SK-N-SH treated with all-trans-retinoic acid at 6 μM for 48 hours (cell line): ENCODE results near the gene SURF6.

Source experiments
- ATAC-seq: fragments of 200-7000 bp; cut with Tn5 transposase; 3 replicates; pipeline ENCODE4 v1.9.1; 2020; ENCODE audit warnings: mild to moderate bottlenecking, moderate library complexity
- ARNTL ChIP-seq: fragments of 450-650 bp; formaldehyde crosslinking; IDR thresholded peaks from 2 replicates; pipeline ENCODE4 v1.5.0; 2020; ENCODE audit warnings: low read depth, mild to moderate bottlenecking, moderate library complexity, borderline replicate concordance
- BACH2 ChIP-seq: fragments of 250-450 bp; sonication (Bioruptor Pico); IDR thresholded peaks from 2 replicates; pipeline ENCODE4 v1.9.0; 2021; ENCODE audit warnings: mild to moderate bottlenecking, borderline replicate concordance
- CSDC2 ChIP-seq: fragments of 250-450 bp; sonication (Bioruptor Pico); IDR thresholded peaks from 2 replicates; pipeline ENCODE4 v1.5.0; 2020; ENCODE audit warnings: mild to moderate bottlenecking, moderate library complexity
- ESRRG ChIP-seq: fragments of 250-450 bp; sonication (Bioruptor Pico); IDR thresholded peaks from 2 replicates; pipeline ENCODE4 v1.6.1; 2021; ENCODE audit warnings: mild to moderate bottlenecking
- GLIS3 ChIP-seq: fragments of 250-450 bp; sonication (Bioruptor Pico); IDR thresholded peaks from 2 replicates; pipeline ENCODE4 v1.5.0; 2020; ENCODE audit warnings: mild to moderate bottlenecking, moderate library complexity
- OSR1 ChIP-seq: fragments of 250-450 bp; sonication (Bioruptor Pico); IDR thresholded peaks from 2 replicates; pipeline ENCODE4 v1.8.0; 2022; ENCODE audit warnings: moderate library complexity, mild to moderate bottlenecking, inconsistent platforms
- PPARA ChIP-seq: fragments of 250-450 bp; sonication (Bioruptor Pico); IDR thresholded peaks from 2 replicates; pipeline ENCODE4 v1.5.0; 2020; ENCODE audit warnings: mild to moderate bottlenecking, borderline replicate concordance
- SNAI2 ChIP-seq: fragments of 250-450 bp; sonication (Bioruptor Pico); IDR thresholded peaks from 2 replicates; pipeline ENCODE4 v1.5.0; 2020; ENCODE audit warnings: mild to moderate bottlenecking, moderate library complexity
- TCF4 ChIP-seq: fragments of 250-450 bp; sonication (Bioruptor Pico); IDR thresholded peaks from 2 replicates; pipeline ENCODE4 v1.8.0; 2021; ENCODE audit warnings: mild to moderate bottlenecking, moderate library complexity, borderline replicate concordance
- TOX ChIP-seq: fragments of 250-450 bp; sonication (Bioruptor Pico); IDR thresholded peaks from 2 replicates; pipeline ENCODE4 v1.8.0; 2021; ENCODE audit warnings: mild to moderate bottlenecking, moderate library complexity, borderline replicate concordance
- TSHZ2 ChIP-seq: fragments of 250-450 bp; sonication (Bioruptor Pico); IDR thresholded peaks from 2 replicates; pipeline ENCODE4 v1.5.0; 2020; ENCODE audit warnings: mild to moderate bottlenecking, moderate library complexity
- ZC3H10 ChIP-seq: fragments of 250-450 bp; sonication (Bioruptor Pico); IDR thresholded peaks from 2 replicates; pipeline ENCODE4 v1.5.1; 2021; ENCODE audit warnings: mild to moderate bottlenecking, moderate library complexity
- ZFP3 ChIP-seq: fragments of 250-450 bp; sonication (Bioruptor Pico); IDR thresholded peaks from 2 replicates; pipeline ENCODE4 v1.5.0; 2020; ENCODE audit warnings: mild to moderate bottlenecking, moderate library complexity
- ZFP30 ChIP-seq: fragments of 450-650 bp; formaldehyde crosslinking; IDR thresholded peaks from 2 replicates; pipeline ENCODE4 v1.5.0; 2022; ENCODE audit warnings: mild to moderate bottlenecking, moderate library complexity
- ZNF565 ChIP-seq: fragments of 450-650 bp; formaldehyde crosslinking; conservative IDR thresholded peaks from 2 replicates; pipeline ENCODE4 v1.5.0; 2020; ENCODE audit warnings: low read depth, mild to moderate bottlenecking, moderate library complexity
- ZNF70 ChIP-seq: fragments of 450-650 bp; formaldehyde crosslinking; IDR thresholded peaks from 2 replicates; pipeline ENCODE4 v1.5.0; 2020; ENCODE audit warnings: mild to moderate bottlenecking, moderate library complexity
- ZNF8 ChIP-seq: fragments of 450-650 bp; formaldehyde crosslinking; IDR thresholded peaks from 2 replicates; pipeline ENCODE4 v1.5.0; 2020; ENCODE audit warnings: mild to moderate bottlenecking, moderate library complexity
- TF ChIP-seq, protein P1 (sequence below): fragments of 250-450 bp; sonication (Bioruptor Pico); IDR thresholded peaks from 2 replicates; pipeline ENCODE4 v1.8.0; 2020; ENCODE audit warnings: mild to moderate bottlenecking, moderate library complexity, borderline replicate concordance
- TF ChIP-seq, protein P2 (sequence below): fragments of 250-450 bp; sonication (Bioruptor Pico); IDR thresholded peaks from 2 replicates; pipeline ENCODE4 v1.8.0; 2021; ENCODE audit warnings: low read depth, mild to moderate bottlenecking, moderate library complexity, borderline replicate concordance
- TF ChIP-seq, protein P3 (sequence below): fragments of 250-450 bp; sonication (Bioruptor Pico); IDR thresholded peaks from 2 replicates; pipeline ENCODE4 v1.5.1; 2021; ENCODE audit warnings: mild to moderate bottlenecking, moderate library complexity

SURF6 gene

GRCh38 chr9:133366435-133366834 lies 30.4 kb upstream of the SURF6 start:
- TF ChIP-seq, protein P1, sequence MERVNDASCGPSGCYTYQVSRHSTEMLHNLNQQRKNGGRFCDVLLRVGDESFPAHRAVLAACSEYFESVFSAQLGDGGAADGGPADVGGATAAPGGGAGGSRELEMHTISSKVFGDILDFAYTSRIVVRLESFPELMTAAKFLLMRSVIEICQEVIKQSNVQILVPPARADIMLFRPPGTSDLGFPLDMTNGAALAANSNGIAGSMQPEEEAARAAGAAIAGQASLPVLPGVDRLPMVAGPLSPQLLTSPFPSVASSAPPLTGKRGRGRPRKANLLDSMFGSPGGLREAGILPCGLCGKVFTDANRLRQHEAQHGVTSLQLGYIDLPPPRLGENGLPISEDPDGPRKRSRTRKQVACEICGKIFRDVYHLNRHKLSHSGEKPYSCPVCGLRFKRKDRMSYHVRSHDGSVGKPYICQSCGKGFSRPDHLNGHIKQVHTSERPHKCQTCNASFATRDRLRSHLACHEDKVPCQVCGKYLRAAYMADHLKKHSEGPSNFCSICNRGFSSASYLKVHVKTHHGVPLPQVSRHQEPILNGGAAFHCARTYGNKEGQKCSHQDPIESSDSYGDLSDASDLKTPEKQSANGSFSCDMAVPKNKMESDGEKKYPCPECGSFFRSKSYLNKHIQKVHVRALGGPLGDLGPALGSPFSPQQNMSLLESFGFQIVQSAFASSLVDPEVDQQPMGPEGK (CRISPR knock-in tag): no peak
- TF ChIP-seq OSR1 (no peak), TCF4 (CRISPR knock-in tag) (no peak), ARNTL (CRISPR knock-in tag) (no peak), ZNF565 (no peak), ZNF70 (CRISPR knock-in tag) (no peak), ZFP30 (CRISPR knock-in tag) (no peak), TOX (no peak), PPARA (CRISPR knock-in tag) (no peak), ZFP3 (CRISPR knock-in tag) (no peak), SNAI2 (CRISPR knock-in tag) (no peak), GLIS3 (no peak), CSDC2 (CRISPR knock-in tag) (no peak), ZNF8 (CRISPR knock-in tag) (no peak), TSHZ2 (CRISPR knock-in tag) (no peak), ZC3H10 (CRISPR knock-in tag) (no peak), ESRRG (CRISPR knock-in tag) (no peak)
- TF ChIP-seq, protein P2, sequence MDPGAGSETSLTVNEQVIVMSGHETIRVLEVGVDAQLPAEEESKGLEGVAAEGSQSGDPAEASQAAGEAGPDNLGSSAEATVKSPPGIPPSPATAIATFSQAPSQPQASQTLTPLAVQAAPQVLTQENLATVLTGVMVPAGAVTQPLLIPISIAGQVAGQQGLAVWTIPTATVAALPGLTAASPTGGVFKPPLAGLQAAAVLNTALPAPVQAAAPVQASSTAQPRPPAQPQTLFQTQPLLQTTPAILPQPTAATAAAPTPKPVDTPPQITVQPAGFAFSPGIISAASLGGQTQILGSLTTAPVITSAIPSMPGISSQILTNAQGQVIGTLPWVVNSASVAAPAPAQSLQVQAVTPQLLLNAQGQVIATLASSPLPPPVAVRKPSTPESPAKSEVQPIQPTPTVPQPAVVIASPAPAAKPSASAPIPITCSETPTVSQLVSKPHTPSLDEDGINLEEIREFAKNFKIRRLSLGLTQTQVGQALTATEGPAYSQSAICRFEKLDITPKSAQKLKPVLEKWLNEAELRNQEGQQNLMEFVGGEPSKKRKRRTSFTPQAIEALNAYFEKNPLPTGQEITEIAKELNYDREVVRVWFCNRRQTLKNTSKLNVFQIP (CRISPR knock-in tag): no peak
- TF ChIP-seq, protein P3, sequence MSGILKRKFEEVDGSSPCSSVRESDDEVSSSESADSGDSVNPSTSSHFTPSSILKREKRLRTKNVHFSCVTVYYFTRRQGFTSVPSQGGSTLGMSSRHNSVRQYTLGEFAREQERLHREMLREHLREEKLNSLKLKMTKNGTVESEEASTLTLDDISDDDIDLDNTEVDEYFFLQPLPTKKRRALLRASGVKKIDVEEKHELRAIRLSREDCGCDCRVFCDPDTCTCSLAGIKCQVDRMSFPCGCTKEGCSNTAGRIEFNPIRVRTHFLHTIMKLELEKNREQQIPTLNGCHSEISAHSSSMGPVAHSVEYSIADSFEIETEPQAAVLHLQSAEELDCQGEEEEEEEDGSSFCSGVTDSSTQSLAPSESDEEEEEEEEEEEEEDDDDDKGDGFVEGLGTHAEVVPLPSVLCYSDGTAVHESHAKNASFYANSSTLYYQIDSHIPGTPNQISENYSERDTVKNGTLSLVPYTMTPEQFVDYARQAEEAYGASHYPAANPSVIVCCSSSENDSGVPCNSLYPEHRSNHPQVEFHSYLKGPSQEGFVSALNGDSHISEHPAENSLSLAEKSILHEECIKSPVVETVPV (CRISPR knock-in tag): no peak
- ATAC-seq: no peak

DNA sequence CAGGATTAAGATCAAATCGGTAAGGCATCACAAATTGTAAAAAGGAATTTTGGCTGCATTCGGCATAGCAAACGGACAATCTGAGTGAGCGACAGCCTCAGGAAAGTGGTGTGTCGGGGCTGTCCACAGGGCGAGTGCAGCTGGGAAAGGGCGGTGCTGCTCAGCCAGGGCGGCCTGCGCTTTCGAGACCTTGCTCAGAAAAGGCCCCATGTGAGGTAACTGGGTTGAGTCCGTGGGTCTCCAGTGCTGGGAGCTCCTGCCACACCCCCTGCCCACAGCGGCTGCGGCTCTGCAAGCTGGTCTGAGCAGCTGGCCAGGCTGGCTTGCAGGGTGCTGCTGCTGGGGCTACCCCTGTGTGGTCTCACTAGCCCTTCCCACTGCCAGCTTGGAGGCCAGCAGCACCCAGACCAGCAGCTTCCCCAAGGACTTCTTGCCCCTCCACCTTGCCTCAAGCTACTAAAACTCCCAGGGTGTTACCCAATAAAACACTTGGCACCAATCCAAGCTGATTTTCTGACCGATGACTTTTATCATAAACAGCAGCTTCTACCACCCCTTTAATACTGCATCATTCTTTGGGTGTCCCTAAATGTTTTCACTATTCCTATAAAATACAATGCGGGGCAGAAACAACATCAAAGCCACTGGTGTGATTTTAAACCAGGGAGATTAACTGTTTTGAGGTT lies 26.5 kb upstream of the SURF6 start:
- TF ChIP-seq ZNF70 (CRISPR knock-in tag): no peak
- TF ChIP-seq ARNTL (CRISPR knock-in tag): no peak
- no peak for TF ChIP-seq BACH2 (CRISPR knock-in tag)
- TF ChIP-seq ZNF8 (CRISPR knock-in tag): no peak
- TF ChIP-seq CSDC2 (CRISPR knock-in tag): no peak

DNA sequence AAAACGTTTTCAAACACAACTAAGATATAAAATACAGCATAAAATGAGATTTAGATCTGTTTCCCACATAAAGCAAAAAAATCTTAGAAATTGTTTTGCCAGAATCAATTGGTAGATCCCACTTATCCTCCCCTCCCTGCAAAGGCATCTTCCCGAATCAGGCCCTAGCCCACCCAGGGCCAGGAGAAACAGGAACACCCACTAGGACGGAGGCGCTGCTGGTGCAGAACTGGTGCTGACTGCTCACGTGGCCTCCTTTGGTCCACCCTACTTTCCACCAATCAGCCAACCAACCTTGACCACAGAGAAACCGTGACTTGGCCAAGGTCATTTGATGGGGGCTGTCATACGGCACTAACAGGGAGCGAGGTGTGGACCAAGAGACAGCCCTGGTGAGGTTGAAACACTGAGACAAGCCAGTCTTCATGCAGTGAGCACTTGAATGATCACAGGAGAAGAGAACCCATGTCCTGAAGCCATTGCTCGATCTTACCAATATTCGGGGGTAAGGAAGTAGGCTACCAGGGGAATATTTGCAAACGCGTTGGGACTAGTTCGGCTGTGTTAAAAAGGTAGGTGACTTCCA lies 25.6 kb upstream of the SURF6 start:
- no peak for TF ChIP-seq ESRRG (CRISPR knock-in tag)
- ATAC-seq: no peak

More for the DNA sequence above, 26.5 kb upstream of the SURF6 start:
- no peak for ATAC-seq
